NCI-H2196 (cell line): ENCODE data around the gene POLE.

Experiments
- DNase-seq: peaks from one replicate; lab custom pipeline; 2025; ENCODE audit not compliant: unreplicated experiment; lab: John Stamatoyannopoulos, UW

The POLE gene

GRCh38 chr12:132617822-132618682 lies 69.1 kb downstream of the POLE start:
- no peak for DNase-seq

- DNase-seq: no peak
These were observed 69.9 kb downstream of the POLE start for GRCh38 chr12:132617135-132617701.

DNA sequence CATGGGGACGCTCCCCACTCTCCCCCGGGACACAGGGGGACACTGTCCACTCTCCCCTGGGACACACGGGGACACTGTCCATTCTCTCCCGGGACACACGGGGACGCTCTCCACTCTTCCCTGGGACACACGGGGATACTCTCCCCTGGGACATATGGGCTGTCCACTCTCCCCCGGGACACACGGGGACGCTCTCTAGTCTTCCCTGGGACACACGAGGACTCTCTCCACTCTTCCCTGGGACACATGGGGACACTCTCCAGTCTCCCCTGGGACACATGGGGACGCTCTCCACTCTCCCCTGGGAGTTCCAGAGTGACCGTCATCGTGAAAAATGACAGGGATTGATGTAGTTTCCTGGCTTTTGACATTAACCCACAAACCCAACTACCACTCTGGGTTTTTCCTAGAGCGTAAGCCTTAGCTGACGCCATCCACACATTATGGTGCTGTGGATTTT lies 71.5 kb downstream of the POLE start:
- no peak for DNase-seq

DNA sequence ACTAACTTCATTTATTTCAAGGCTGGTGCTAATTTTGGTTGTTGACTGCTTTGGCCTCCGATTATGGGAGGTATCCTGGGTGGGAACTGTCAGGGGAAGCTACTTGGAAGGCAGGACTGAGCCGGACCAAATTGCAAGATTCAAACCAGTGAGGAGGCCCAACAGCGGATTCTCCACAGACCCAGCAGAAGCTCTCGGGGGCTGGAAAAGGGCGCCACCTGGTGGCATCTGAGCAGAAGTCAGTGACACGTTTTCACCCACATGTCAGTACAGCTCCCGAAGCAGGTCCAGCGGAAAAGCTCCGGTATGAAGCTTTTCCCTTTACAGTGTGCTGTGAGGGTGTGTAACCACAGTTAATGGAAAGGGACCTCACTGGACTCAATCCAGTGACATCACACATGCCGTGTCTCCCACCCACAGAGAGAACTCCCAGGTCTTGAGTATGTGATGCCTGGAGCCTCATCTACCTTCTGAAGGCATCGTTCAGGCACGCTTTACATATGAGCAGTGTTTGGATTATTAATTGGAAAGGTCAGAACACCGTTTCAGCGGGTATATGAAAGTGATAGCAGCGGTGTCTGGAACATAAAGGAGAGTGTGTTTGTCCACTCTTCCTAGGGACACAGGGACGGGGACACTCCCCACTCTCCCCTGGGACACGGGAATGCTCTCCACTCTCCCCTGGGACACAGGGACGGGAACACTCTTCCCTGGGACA lies 72.1 kb downstream of the POLE start:
- peak; percentile 84 for DNase-seq

DNA sequence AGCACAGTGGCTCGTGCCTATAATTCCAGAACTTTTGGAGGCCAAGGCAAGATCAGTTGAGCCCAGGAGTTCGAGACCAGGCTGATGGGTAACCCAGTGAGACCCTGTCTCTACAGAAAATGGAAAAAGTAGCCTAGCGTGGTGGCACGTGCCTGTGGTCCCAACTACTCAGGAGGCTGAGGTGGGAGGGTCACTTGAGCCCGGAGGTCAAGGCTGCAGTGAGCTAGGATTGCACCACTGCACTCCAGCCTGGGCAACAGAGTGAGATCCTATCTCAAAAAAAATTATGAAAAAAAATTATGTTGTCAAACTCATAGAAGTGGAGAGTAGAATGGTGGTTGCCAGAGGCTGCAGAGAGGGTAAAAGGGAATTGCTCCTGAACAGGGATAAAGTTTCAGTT lies 73.1 kb downstream of the POLE start:
- DNase-seq: no peak

DNA sequence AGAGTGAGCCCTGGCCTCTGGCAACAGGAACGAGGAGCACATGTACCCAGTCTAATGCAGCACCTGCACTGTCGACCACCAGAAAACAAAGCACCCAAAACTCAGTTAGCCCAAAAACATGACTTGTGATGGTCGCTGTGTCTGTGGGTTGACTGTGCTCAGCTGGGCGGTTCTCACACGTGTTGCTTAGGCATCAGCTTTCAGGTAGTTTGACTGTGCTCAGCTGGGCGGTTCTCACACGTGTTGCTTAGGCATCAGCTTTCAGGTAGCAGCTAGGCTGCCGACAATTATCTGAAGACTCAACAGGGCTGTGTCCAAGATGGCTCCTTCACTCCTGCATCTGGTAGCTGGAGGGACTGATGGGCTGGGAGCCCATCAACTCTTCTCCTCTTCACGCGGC lies 75.5 kb downstream of the POLE start:
- no peak for DNase-seq

DNA sequence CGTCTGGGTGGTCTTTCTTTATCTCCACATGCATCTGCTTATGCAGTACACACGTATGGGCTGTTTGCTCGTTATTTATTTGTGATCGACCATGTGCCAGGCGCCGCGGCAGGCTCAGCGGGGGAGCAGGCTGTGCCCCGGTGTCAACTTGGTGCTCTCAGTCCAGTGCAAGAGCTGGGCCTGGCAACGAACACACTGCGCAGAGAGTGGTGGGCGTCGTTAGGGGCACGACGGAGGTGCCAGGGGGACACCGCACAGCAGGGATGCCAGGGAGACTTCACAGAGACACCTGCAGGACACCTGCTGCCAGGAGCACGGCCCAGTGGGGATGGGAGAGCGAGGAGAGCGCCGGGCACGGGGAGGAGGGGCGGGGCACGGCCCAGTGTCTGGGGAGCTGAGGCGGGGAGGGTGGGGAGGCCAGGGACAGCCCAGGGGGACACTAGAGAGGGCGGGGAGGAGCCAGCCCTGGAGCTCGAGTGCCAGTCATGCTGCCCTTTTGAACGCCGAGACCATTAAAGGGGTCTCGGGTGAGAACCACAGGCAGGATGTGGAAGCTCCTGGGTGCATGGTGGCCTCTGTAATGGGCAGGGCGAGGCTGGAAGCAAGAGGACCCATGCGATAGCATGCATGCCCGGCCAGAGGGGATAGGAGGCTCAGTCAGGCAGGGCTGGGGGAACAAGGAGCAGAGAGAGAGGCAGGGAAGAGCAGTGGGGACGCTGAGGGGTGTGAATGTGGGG lies 76.1 kb downstream of the POLE start:
- DNase-seq: no peak

DNA sequence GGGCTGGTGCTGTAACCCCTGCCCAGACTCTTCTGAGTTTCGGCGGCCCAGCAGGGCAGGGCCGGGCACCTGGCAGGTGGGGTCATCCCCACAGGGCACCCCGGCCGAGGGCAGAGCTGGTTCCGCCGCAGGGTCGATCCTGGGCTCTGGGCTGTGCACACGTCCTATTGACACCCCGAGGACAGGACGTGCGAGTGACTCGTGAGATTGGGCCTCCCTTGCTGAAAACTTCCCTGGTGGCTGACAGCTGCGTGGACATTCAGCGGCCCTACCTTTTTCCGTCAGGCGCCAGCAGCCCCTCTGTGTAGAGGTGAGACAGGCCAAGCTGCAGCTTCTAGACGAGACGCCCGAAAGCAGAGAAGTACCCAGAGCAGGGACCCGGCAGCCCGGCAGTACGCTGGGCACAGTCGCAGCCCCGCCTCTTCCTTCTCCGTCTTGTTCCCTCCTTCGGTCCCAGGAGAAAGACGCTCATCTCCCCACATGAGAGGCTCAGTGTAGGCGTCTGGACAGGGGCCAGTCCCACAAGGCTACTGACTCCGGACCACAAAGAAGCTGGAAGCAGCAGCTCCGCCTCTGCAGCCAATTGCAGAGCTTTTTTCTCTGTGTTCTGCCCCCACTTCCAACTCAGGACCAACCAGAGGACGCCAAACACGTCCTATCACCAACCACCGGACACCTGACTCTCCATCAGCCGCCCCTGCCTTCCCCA lies 76.9 kb downstream of the POLE start, which contains the start of gene LRCOL1:
TSS of gene LRCOL1 (minus strand) at position 532 of the 709 bp plus-strand sequence. CDS start 4,331 bp downstream, outside the sequence.
- DNase-seq: no peak

DNA sequence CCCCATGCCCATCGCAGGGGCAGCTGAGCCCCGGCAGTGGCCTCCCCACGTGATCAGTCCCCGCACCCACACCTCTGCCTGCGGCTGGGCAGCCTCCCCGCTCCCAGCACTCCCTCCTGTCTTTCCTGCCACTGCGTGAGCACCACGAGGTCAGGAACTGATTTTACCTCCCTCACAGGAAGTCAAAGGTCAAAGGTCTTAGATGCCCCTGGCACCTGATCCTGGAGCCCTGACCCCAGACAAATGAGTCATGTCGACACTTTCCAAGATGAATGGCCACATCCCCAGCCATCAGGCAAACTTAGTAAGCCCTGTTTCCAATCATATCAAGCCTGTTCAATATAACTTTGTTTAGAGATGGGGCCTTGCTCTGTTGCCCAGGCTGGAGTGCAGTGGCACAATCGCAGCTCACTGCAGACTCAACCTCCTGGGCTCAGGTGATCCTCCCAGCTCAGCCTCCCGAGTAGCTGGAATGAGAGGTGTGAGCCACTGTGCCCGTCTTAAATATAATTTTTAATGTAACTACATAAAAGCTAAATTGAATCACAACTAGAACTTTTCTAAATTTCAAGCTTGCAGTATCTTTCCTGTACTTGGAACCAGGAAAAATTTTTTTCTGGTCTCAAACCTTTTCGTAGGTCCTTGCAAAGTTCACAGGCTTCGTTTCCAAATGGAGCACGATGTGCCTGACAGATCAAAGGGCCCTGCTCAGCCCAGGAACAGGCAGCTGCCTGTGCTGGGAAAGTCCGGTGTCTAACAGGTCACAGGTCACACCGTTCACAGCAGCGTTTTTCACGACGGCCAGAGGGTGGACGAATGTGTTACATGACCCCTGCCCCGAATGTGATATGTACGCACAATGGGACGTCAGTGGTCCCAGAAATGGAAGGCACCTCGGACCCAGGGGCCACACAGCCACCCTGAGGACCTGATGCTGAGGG lies 78.6 kb downstream of the POLE start:
- DNase-seq: no peak

GRCh38 chr12:132606927-132607326 lies 80.2 kb downstream of the POLE start:
- no peak for DNase-seq

GRCh38 chr12:132606466-132606865 lies 80.7 kb downstream of the POLE start:
- DNase-seq: no peak

GRCh38 chr12:132605892-132606291 lies 81.2 kb downstream of the POLE start:
- DNase-seq: no peak

DNA sequence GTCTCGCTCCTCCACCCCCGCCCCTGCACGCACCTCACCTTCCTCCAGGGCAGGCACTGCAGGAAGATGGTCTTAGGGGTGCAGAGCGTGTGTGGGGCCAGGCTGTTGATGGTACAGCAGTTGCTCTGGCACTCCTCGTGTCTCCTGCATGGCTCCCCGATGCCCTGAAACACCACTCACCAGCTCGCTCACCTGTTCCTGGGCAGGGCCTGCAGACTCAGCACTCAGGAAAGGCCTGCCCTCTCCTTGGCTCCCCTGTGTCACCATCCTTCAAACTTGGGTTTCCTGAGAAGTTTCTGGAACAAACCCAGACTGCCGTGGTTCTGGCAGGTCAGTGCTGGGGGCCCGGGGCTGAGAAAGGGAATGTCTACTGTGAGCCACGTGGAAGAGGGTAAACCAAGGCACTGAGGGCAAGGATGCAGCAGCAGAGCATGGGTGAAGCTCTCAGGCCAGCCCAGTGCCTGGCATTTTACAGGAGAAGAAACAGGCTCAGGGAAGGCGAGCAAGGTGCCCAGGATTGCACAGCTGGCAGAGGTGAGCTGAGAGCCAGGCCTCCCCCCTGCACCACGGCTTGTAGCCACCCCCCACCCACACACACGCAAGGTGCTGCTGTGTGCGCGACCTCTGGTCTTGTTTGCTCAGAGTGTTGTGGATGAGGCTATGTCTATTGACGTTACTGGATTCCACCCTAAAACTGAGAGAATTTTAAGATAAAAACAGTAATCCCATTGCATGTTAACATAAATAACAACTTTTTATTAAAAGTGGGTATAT lies 82.3 kb downstream of the POLE start:
- DNase-seq: no peak

GRCh38 chr12:132604151-132604618 lies 83.0 kb downstream of the POLE start:
- no peak for DNase-seq

DNA sequence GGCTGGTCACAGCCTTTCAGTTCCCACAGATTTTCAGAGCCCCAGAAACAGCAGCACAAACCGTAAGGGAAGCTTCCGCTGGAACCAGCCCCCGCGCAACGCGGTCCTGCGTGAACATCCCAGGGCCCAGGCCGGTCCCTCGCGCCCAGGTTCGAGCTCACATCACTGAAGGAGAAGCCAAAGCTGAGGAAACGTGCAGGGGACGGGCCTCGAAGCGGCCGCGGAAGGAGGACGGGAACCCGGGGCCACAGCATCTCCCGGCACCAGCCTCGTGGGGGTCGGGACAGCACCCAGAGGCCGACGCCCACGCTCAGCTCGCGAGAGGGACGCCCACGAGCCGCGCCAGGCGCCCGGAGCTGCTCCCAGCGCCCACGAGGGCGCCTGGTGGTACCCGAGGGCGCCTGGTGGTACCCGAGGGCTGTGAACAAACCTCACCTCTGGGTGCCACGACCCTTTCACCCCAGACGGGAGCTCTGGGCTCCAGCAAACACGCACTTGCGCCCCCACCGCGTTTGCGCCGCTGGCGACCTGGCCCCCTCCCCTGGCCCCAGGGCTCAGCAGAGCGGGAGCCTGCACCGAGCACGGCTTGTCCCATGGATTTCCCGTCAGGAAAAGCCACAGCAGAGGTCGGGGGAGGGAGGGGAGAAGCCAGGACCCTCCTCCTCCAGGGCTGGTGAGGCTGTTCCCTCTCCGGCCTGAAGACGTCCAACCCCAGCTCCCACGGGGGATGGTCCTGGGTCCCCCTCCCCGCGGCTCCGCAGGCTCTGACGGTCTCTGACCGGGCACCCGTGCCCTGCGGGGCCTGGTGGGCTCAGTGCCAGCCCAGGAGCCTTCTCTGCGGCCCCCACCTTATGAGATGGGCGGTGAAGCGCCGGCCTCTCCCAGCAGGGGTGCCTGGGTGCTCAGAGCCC lies 83.6 kb downstream of the POLE start:
- no peak for DNase-seq

- DNase-seq: no peak
These were observed 84.4 kb downstream of the POLE start for GRCh38 chr12:132602572-132603239.
